Pancreas (tissue), 10 donors: ENCODE data around the gene ARHGEF33. TPM values are rescaled to one million over a fixed set of nuclear protein-coding genes. Genes with fewer than 3 reads are reported as not detected.

ENCODE experiments used
- ATAC-seq, 4 donors: fragments of 200-7000 bp; cut with Tn5 transposase; one replicate each; pipeline versions ENCODE4 v1.8.0 to v1.9.1; 2020; ENCODE audit warnings: mild to moderate bottlenecking in 4 of 4, moderate library complexity in 4 of 4
- DNase-seq, 6 donors: peaks; one replicate each; pipeline ENCODE4 v3.0.0-alpha.2; 2020
- FAIRE-seq: peaks from 2 replicates; lab custom pipeline; 2012; peaks lifted over from hg19 to GRCh38; lab: Jason Lieb, UNC
- H3K27ac ChIP-seq, 4 donors: fragments of 200-600 bp; sonication (generic); 1 replicate in 3 of 4; 2 replicates in 1 of 4; pipeline versions ENCODE4 v1.5.0 to v1.8.0; 2020
- H3K27me3 ChIP-seq, 4 donors: fragments of 200-600 bp; one replicate each; pipeline ENCODE4 v1.8.0; 2021
- H3K36me3 ChIP-seq, 3 donors: fragments of 200-600 bp; sonication (generic) in 1 of 3; one replicate each; pipeline versions ENCODE4 v1.5.0 to v1.8.0; 2020 to 2021
- H3K4me1 ChIP-seq, 3 donors: fragments of 200-600 bp; one replicate each; pipeline ENCODE4 v1.8.0; 2021
- H3K4me3 ChIP-seq, 4 donors: fragments of 200-600 bp; sonication (generic) in 2 of 4; one replicate each; pipeline versions ENCODE4 v1.5.0 to v1.8.0; 2020 to 2021
- H3K9me3 ChIP-seq, 4 donors: fragments of 200-600 bp; one replicate each; pipeline ENCODE4 v1.8.0; 2021
- CTCF ChIP-seq, 4 donors: fragments of 200-600 bp; sonication (generic) in 3 of 4; IDR thresholded peaks; one replicate each; pipeline versions ENCODE4 v1.5.0 to v1.8.0; 2021; ENCODE audit warnings: antibody characterized with exemption in 4 of 4
- WGBS, 2 donors: extraction: QIAGEN DNeasy Blood & Tissue Kit; methylation state at CpG; one replicate each; pipeline ENCODE4 v1.1.7; 2013; 5-methylcytosine and 5-hydroxymethylcytosine counted together
- intact Hi-C, 3 donors: fragments of 100-400 bp; cut with DNase I; formaldehyde crosslinking; loops; one replicate each; pipeline versions ENCODE4 v1.11.1 to v1.14.2; 2022
- polyA plus RNA-seq, 2 donors: library from polyadenylated mRNA; stranded (reverse); fragments of 200-250 nt; gene quantifications; one replicate each; pipeline ENCODE4 v1.2.3, GENCODE V29; 2013
- total RNA-seq, 6 donors: library from RNA; stranded (reverse); fragmentation: NEBNext Ultra II Directional in 4 of 6; extraction: Animal tissue kit (Norgen Biotek cat#: 25700) in 4 of 6; gene quantifications; one replicate each; pipeline versions ENCODE4 v1.2.1 to v1.2.4, GENCODE V29; 2021 to 2023
- donor health status: healthy with polysubstance abuse.
- donor health status: DM: no; HTN: no; CAD: no; lungs with moderate emphysema.
- donor health status: DM: no; HTN: no; CAD: no.
- donor health status: control.
- donor health status: control.
- donor health status: Bipolar disorder and iron deficiency.
- donor health status: DM: yes; HTN: yes; CAD: no.
- donor health status: DM: no; HTN: no; CAD: no.
- donor health status: DM: no; HTN: no; CAD: no.
- donor health status: DM: yes; HTN: yes; CAD: no.

The ARHGEF33 gene
- total and polyA plus RNA-seq, 8 donors: 0.13 to 1.6 (median 0.47) TPM

- DNase-seq: no peak
- no peak overlapping the region for H3K4me3 ChIP-seq
- intact Hi-C loops: no loop called here
- peaks cover 0 to 16% (median under 1%) of the 10 kb centered on the region in 3 donors for H3K36me3 ChIP-seq
- H3K27me3 ChIP-seq: no peaks in the 10 kb centered on the region
- TF ChIP-seq CTCF (IDR thresholded peaks at IDR 0.05): no peak
- no peak for FAIRE-seq
- peaks cover 0 to 6% (median 5%) of the 10 kb centered on the region in 3 donors for H3K4me1 ChIP-seq
- no peaks in the 10 kb centered on the region for H3K9me3 ChIP-seq
- H3K27ac ChIP-seq: no peak overlapping the region
- ATAC-seq: no peak
Measured at GRCh38 chr2:39017334-39017733, 127.7 kb downstream of the ARHGEF33 start.

- Histone ChIP-seq H3K4me1 (peaks cover 0 to 6% (median 5%) of the 10 kb centered on the region in 3 donors), H3K9me3 (no peaks in the 10 kb centered on the region), H3K36me3 (peaks cover 0 to 12% (median 6%) of the 10 kb centered on the region in 3 donors), H3K27ac (no peak overlapping the region), H3K4me3 (no peak overlapping the region), H3K27me3 (no peaks in the 10 kb centered on the region)
- ATAC-seq (no peak), FAIRE-seq (no peak), DNase-seq (no peak)
- no peak for TF ChIP-seq CTCF (IDR thresholded peaks at IDR 0.05)
- WGBS, 2 donors: 94 to 95% methylated on average over 4 of the region's 4 CpGs
- intact Hi-C loops: no loop called here
Measured at GRCh38 chr2:39018638-39019037, 129.0 kb downstream of the ARHGEF33 start.

GRCh38 chr2:39020383-39020782, 130.7 kb downstream of the ARHGEF33 start:
- H3K27ac ChIP-seq: no peak overlapping the region
- H3K27me3 ChIP-seq: no peaks in the 10 kb centered on the region
- intact Hi-C loops: no loop called here
- FAIRE-seq (no peak), ATAC-seq (no peak), DNase-seq (no peak)
- peaks cover 0 to 12% (median 6%) of the 10 kb centered on the region in 3 donors for H3K36me3 ChIP-seq
- no peaks in the 10 kb centered on the region for H3K9me3 ChIP-seq
- no peak for TF ChIP-seq CTCF (IDR thresholded peaks at IDR 0.05)
- H3K4me3 ChIP-seq: no peak overlapping the region
- peaks cover 0 to 6% (median 5%) of the 10 kb centered on the region in 3 donors for H3K4me1 ChIP-seq

- intact Hi-C loops: no loop called here
- no peak for FAIRE-seq
Measured at GRCh38 chr2:39022642-39023235, 133.1 kb downstream of the ARHGEF33 start.

More at GRCh38 chr2:39022642-39023235, 133.1 kb downstream of the ARHGEF33 start:
- ATAC-seq (no peak), DNase-seq (no peak)
- no peak for TF ChIP-seq CTCF (IDR thresholded peaks at IDR 0.05)
- Histone ChIP-seq H3K9me3 (no peaks in the 10 kb centered on the region), H3K27ac (no peak overlapping the region), H3K27me3 (no peaks in the 10 kb centered on the region), H3K4me1 (peaks cover 0 to under 1% (median 0%) of the 10 kb centered on the region in 3 donors), H3K36me3 (peaks cover 0 to 17% (median 6%) of the 10 kb centered on the region in 3 donors), H3K4me3 (no peak overlapping the region)
- 81 to 85% methylated on average over 6 of the region's 6 CpGs for WGBS, 2 donors
